Cardiac muscle cell (in vitro differentiated cells and primary cell): Measurements from ENCODE around the gene SYN1. TPM values are rescaled to one million over a fixed set of nuclear protein-coding genes. Genes with fewer than 3 reads are reported as not detected.
"Not testable (repeated sequence)": the region's sequence is repeated elsewhere in the genome, so short reads cannot be mapped to it uniquely, and the experiment has no call there.

Experiments
- DNase-seq, 2 donors: peaks; one replicate each; pipeline versions ENCODE4 v3.0.0 to v3.0.0-alpha.2; 2010 to 2017; ENCODE audit warnings: low read depth in 1 of 2, low spot score in 1 of 2
- H3K27ac ChIP-seq: fragments of 200-600 bp; sonication (generic); 2 replicates; pipeline ENCODE4 v1.5.1; 2016
- H3K27me3 ChIP-seq: fragments of 200-600 bp; sonication (generic); 2 replicates; pipeline ENCODE4 v1.6.0; 2016; ENCODE audit warnings: control low read depth
- H3K36me3 ChIP-seq: fragments of 200-600 bp; sonication (generic); 2 replicates; pipeline ENCODE4 v1.5.1; 2016; ENCODE audit warnings: control low read depth
- H3K4me1 ChIP-seq: fragments of 200-600 bp; sonication (generic); 2 replicates; pipeline ENCODE4 v1.8.1; 2017; ENCODE audit warnings: low read depth, mild to moderate bottlenecking, mixed run types
- H3K4me3 ChIP-seq: fragments of 200-600 bp; sonication (generic); 2 replicates; pipeline ENCODE4 v1.5.1; 2016; ENCODE audit warnings: mild to moderate bottlenecking
- H3K9me3 ChIP-seq: fragments of 200-600 bp; sonication (generic); 2 replicates; pipeline ENCODE4 v1.5.1; 2017; ENCODE audit warnings: low read depth, mild to moderate bottlenecking, control low read depth
- CTCF ChIP-seq: IDR thresholded peaks from 2 replicates; pipeline ENCODE4 v1.5.1; 2012; ENCODE audit warnings: low read depth, mild to moderate bottlenecking, low read length
- polyA plus RNA-seq: library from polyadenylated mRNA; unstranded; fragments of >200 nt; fragmentation: Nextera tagmentation; extraction: Ambion mirVana; gene quantifications from 2 replicates; pipeline ENCODE4 v1.2.1, GENCODE V29; 2016
- total RNA-seq: library from RNA; depleted of rRNA; stranded (reverse); fragments of >200 nt; gene quantifications from 2 replicates; pipeline ENCODE4 v1.2.3, GENCODE V29; 2016

SYN1 gene
- total and polyA plus RNA-seq, 2 experiments from 2014 or later, result 2.0 to 12.6 TPM

- H3K9me3 ChIP-seq, result no peaks in the 10 kb centered on the region
- DNase-seq, result no peak
- H3K4me1 ChIP-seq, result no peaks in the 10 kb centered on the region
- no peaks in the 10 kb centered on the region for H3K27me3 ChIP-seq
- no peak overlapping the region for H3K27ac ChIP-seq
- H3K4me3 ChIP-seq, result no peak overlapping the region
- H3K36me3 ChIP-seq, result no peaks in the 10 kb centered on the region
- no peak for TF ChIP-seq CTCF
Observed at GRCh38 chrX:47608130-47608810, 11.4 kb downstream of the SYN1 start.

GRCh38 chrX:47607091-47607490 is 12.6 kb downstream of the SYN1 start:
- Histone ChIP-seq H3K27ac (no peak overlapping the region), H3K27me3 (no peaks in the 10 kb centered on the region), H3K9me3 (no peaks in the 10 kb centered on the region), H3K36me3 (no peaks in the 10 kb centered on the region), H3K4me3 (no peak overlapping the region), H3K4me1 (no peaks in the 10 kb centered on the region)
- peak in 1 of 2 donors; percentile 39 for DNase-seq
- no peak for TF ChIP-seq CTCF

GRCh38 chrX:47605024-47605423 is 14.6 kb downstream of the SYN1 start:
- no peaks in the 10 kb centered on the region for H3K36me3 ChIP-seq
- DNase-seq, result no peak
- TF ChIP-seq CTCF, result no peak
- H3K4me1 ChIP-seq, result no peaks in the 10 kb centered on the region
- H3K9me3 ChIP-seq, result no peaks in the 10 kb centered on the region
- H3K27ac ChIP-seq, result no peak overlapping the region
- no peak overlapping the region for H3K4me3 ChIP-seq
- no peaks in the 10 kb centered on the region for H3K27me3 ChIP-seq

- not testable (repeated sequence) for H3K27me3 ChIP-seq, H3K36me3 ChIP-seq, H3K27ac ChIP-seq, H3K9me3 ChIP-seq, H3K4me3 ChIP-seq, DNase-seq, H3K4me1 ChIP-seq
Observed at GRCh38 chrX:47603125-47603524, 16.5 kb downstream of the SYN1 start.

GRCh38 chrX:47597222-47597621 is 22.4 kb downstream of the SYN1 start:
- Histone ChIP-seq H3K4me3 (no peak overlapping the region), H3K36me3 (no peaks in the 10 kb centered on the region), H3K9me3 (no peaks in the 10 kb centered on the region), H3K27ac (no peak overlapping the region), H3K4me1 (no peaks in the 10 kb centered on the region), H3K27me3 (no peaks in the 10 kb centered on the region)
- no peak for TF ChIP-seq CTCF
- no peak for DNase-seq

- H3K27me3 ChIP-seq, result no peaks in the 10 kb centered on the region
Observed at GRCh38 chrX:47596256-47596655, 23.4 kb downstream of the SYN1 start.

More at GRCh38 chrX:47596256-47596655, 23.4 kb downstream of the SYN1 start:
- Histone ChIP-seq H3K4me1 (no peaks in the 10 kb centered on the region), H3K36me3 (no peaks in the 10 kb centered on the region), H3K9me3 (no peaks in the 10 kb centered on the region), H3K27ac (no peak overlapping the region), H3K4me3 (no peak overlapping the region)
- no peak for TF ChIP-seq CTCF
- DNase-seq, result peak in 1 of 2 donors; percentile 86
